Measurements from ENCODE around the gene M1AP. TPM values are rescaled to one million over a fixed set of nuclear protein-coding genes. Genes with fewer than 3 reads are reported as not detected.

Gene M1AP
- total RNA-seq, 1 donor from 2014 or later: 0.41 TPM

- no peak for FAIRE-seq
- peak in 1 of 2 donors; percentile 44 for DNase-seq (ENCODE audit: low spot score in 2 of 2)
These were observed 95.0 kb downstream of the M1AP start for GRCh38 chr2:74552914-74553811.

GRCh38 chr2:74551942-74552913 lies 95.9 kb downstream of the M1AP start:
- no peak for DNase-seq (ENCODE audit: low spot score in 2 of 2)
- no peak for FAIRE-seq

GRCh38 chr2:74551530-74551929 lies 96.6 kb downstream of the M1AP start:
- no peak for FAIRE-seq
- DNase-seq (ENCODE audit: low spot score in 2 of 2): no peak

- no peak for FAIRE-seq
- no peak for DNase-seq (ENCODE audit: low spot score in 2 of 2)
These were observed 97.9 kb downstream of the M1AP start for GRCh38 chr2:74550231-74550630.

GRCh38 chr2:74548900-74549826 lies 99.0 kb downstream of the M1AP start:
- FAIRE-seq (no peak), DNase-seq (ENCODE audit: low spot score in 2 of 2) (peak in 1 of 2 donors; percentile 86)

- DNase-seq (ENCODE audit: low spot score in 2 of 2): no peak
- no peak for FAIRE-seq
These were observed 99.7 kb downstream of the M1AP start for GRCh38 chr2:74548285-74548899.

- no peak for DNase-seq (ENCODE audit: low spot score in 2 of 2)
- FAIRE-seq: no peak
These were observed 102.1 kb downstream of the M1AP start for GRCh38 chr2:74546004-74546403.

- FAIRE-seq: no peak
- DNase-seq (ENCODE audit: low spot score in 2 of 2): no peak
These were observed 103.5 kb downstream of the M1AP start for GRCh38 chr2:74544634-74545033.

- DNase-seq (ENCODE audit: low spot score in 2 of 2): no peak
- FAIRE-seq: no peak
These were observed 105.2 kb downstream of the M1AP start for GRCh38 chr2:74542978-74543377.

- DNase-seq (ENCODE audit: low spot score in 2 of 2): no peak
- no peak for FAIRE-seq
These were observed 107.8 kb downstream of the M1AP start for GRCh38 chr2:74540291-74540690.

- FAIRE-seq (no peak), DNase-seq (ENCODE audit: low spot score in 2 of 2) (no peak)
These were observed 109.2 kb downstream of the M1AP start for GRCh38 chr2:74538881-74539339.

GRCh38 chr2:74537140-74537539 lies 111.0 kb downstream of the M1AP start:
- DNase-seq (ENCODE audit: low spot score in 2 of 2) (no peak), FAIRE-seq (no peak)

- no peak for DNase-seq (ENCODE audit: low spot score in 2 of 2)
- no peak for FAIRE-seq
These were observed 111.8 kb downstream of the M1AP start for GRCh38 chr2:74536166-74536950.

- DNase-seq (ENCODE audit: low spot score in 2 of 2) (no peak), FAIRE-seq (no peak)
These were observed 112.6 kb downstream of the M1AP start for GRCh38 chr2:74535440-74535965.

GRCh38 chr2:74534411-74534810 lies 113.7 kb downstream of the M1AP start:
- no peak for FAIRE-seq
- DNase-seq (ENCODE audit: low spot score in 2 of 2): no peak

GRCh38 chr2:74533464-74533863 lies 114.7 kb downstream of the M1AP start:
- FAIRE-seq: no peak
- no peak for DNase-seq (ENCODE audit: low spot score in 2 of 2)

GRCh38 chr2:74532222-74532621 lies 115.9 kb downstream of the M1AP start:
- FAIRE-seq: no peak
- no peak for DNase-seq (ENCODE audit: low spot score in 2 of 2)

GRCh38 chr2:74531666-74532065 lies 116.5 kb downstream of the M1AP start:
- DNase-seq (ENCODE audit: low spot score in 2 of 2) (no peak), FAIRE-seq (no peak)
